K562 (cell line): Measurements from ENCODE around the gene HEATR9. TPM values are rescaled to one million over a fixed set of nuclear protein-coding genes. Genes with fewer than 3 reads are reported as not detected.

ENCODE experiments used
- BACH1 ChIP-seq: fragments of 200-800 bp; sonication (Bioruptor generic); IDR thresholded peaks from 2 replicates; pipeline ENCODE4 v1.6.1; 2016; ENCODE audit warnings: missing genetic modification characterization, missing compliant biosample characterization
- CCAR2 ChIP-seq: fragments of 200-400 bp; formaldehyde crosslinking; IDR thresholded peaks from 2 replicates; pipeline ENCODE4 v1.6.1; 2017; ENCODE audit warnings: mild to moderate bottlenecking, low read depth, low read length
- CTBP1 ChIP-seq: fragments of 450-650 bp; IDR thresholded peaks from 2 replicates; pipeline ENCODE4 v1.6.1; 2016; ENCODE audit warnings: borderline replicate concordance
- ESRRA ChIP-seq: fragments of 450-650 bp; IDR thresholded peaks from 2 replicates; pipeline ENCODE4 v1.6.1; 2014; ENCODE audit warnings: low read depth, mild to moderate bottlenecking, moderate library complexity, borderline replicate concordance
- ESRRB ChIP-seq: fragments of 250-450 bp; sonication (Bioruptor Pico); IDR thresholded peaks from 2 replicates; pipeline ENCODE4 v1.5.0; 2020; ENCODE audit warnings: mild to moderate bottlenecking, moderate library complexity, borderline replicate concordance
- FUS ChIP-seq: fragments of 200-400 bp; formaldehyde crosslinking; optimal IDR thresholded peaks from 2 replicates; pipeline ENCODE3; 2017; ENCODE audit warnings: low read depth, low read length
- HNRNPL ChIP-seq: fragments of 200-400 bp; formaldehyde crosslinking; IDR thresholded peaks from 2 replicates; pipeline ENCODE4 v1.6.1; 2017; ENCODE audit warnings: low read depth, mild to moderate bottlenecking, low read length
- HNRNPUL1 ChIP-seq: fragments of 200-400 bp; formaldehyde crosslinking; IDR thresholded peaks from 2 replicates; pipeline ENCODE4 v1.6.1; 2017; ENCODE audit warnings: low read length
- IFI16 ChIP-seq: fragments of 250-450 bp; sonication (Bioruptor Pico); IDR thresholded peaks from 2 replicates; pipeline ENCODE4 v2.1.2; 2022; ENCODE audit warnings: mild to moderate bottlenecking, inconsistent platforms
- MCM5 ChIP-seq: fragments of 450-650 bp; IDR thresholded peaks from 2 replicates; pipeline ENCODE4 v1.6.1; 2016; ENCODE audit warnings: low read depth
- NR2C2 ChIP-seq, 2 experiments: fragments of 200-800 bp in 1 of 2; sonication (Bioruptor generic) in 1 of 2; sonication (generic) in 1 of 2; formaldehyde crosslinking in 1 of 2; IDR thresholded peaks; 2 replicates each; pipeline versions ENCODE4 v1.6.1 to v1.8.0; 2016 to 2022; ENCODE audit warnings: mild to moderate bottlenecking in 1 of 2, missing compliant biosample characterization in 1 of 2, missing genetic modification characterization in 1 of 2, missing genetic modification reagents in 1 of 2
- SMARCB1 ChIP-seq: IDR thresholded peaks from 2 replicates; pipeline ENCODE4 v1.6.1; 2011; ENCODE audit warnings: improper control_type of control experiment, low read depth; ENCODE audit not compliant: insufficient read length
- SNRNP70 ChIP-seq: fragments of 200-400 bp; formaldehyde crosslinking; optimal IDR thresholded peaks from 2 replicates; pipeline ENCODE3; 2017; ENCODE audit warnings: low read depth, low read length
- ZEB2 ChIP-seq: fragments of 450-650 bp; IDR thresholded peaks from 2 replicates; pipeline ENCODE4 v1.6.1; 2016
- ZNF3 ChIP-seq: fragments of 250-450 bp; sonication (Bioruptor Pico); IDR thresholded peaks from 2 replicates; pipeline ENCODE4 v1.5.0; 2021; ENCODE audit warnings: mild to moderate bottlenecking, moderate library complexity
- polyA plus RNA-seq, 8 experiments: library from polyadenylated mRNA; depleted of rRNA in 4 of 8; stranded (reverse) in 5 of 8; unstranded in 3 of 8; fragments of >200 nt; fragmentation: Nextera tagmentation in 2 of 8; fragmentation: Illumina TruSeq in 1 of 8; extraction: Ambion mirVana in 2 of 8; extraction: Trizol in 1 of 8; gene quantifications; 2 replicates each; pipeline versions ENCODE4 v1.2.1 to v1.2.3, GENCODE V29; 2011 to 2014; ENCODE audit warnings: inconsistent platforms in 1 of 8, missing spikeins in 1 of 8
- total RNA-seq, 7 experiments: library from RNA; depleted of rRNA in 6 of 7; stranded (reverse); fragments of >200 nt in 6 of 7; fragmentation: Illumina TruSeq in 2 of 7; extraction: Trizol in 2 of 7; gene quantifications; 2 replicates each; pipeline versions ENCODE4 v1.2.1 to v1.2.3, GENCODE V29; 2011 to 2021; ENCODE audit warnings: low replicate concordance in 1 of 7
- TF ChIP-seq, protein P1 (sequence below): fragments of 250-450 bp; sonication (Bioruptor Pico); IDR thresholded peaks from 2 replicates; pipeline ENCODE4 v1.9.0; 2021; ENCODE audit warnings: mild to moderate bottlenecking
- TF ChIP-seq, protein P2 (sequence below): sonication (generic); formaldehyde crosslinking; IDR thresholded peaks from 2 replicates; pipeline ENCODE4 v1.8.0; 2022; ENCODE audit warnings: mild to moderate bottlenecking, missing genetic modification reagents, borderline replicate concordance
- TF ChIP-seq, protein P3 (sequence below): sonication (generic); formaldehyde crosslinking; IDR thresholded peaks from 2 replicates; pipeline ENCODE4 v1.9.0; 2022; ENCODE audit warnings: mild to moderate bottlenecking, missing genetic modification reagents
- TF ChIP-seq, protein P4 (sequence below): fragments of 250-450 bp; sonication (Bioruptor Pico); IDR thresholded peaks from 2 replicates; pipeline ENCODE4 v1.5.0; 2021
- TF ChIP-seq, protein P5 (sequence below): sonication (generic); formaldehyde crosslinking; IDR thresholded peaks from 2 replicates; pipeline ENCODE4 v1.8.0; 2022; ENCODE audit warnings: mild to moderate bottlenecking, missing genetic modification reagents
- TF ChIP-seq, protein P6 (sequence below): IDR thresholded peaks from 2 replicates; pipeline ENCODE4 v1.6.1; 2011; ENCODE audit warnings: borderline replicate concordance, low read depth, mild to moderate bottlenecking, moderate library complexity, low read length; ENCODE audit not compliant: insufficient read depth, poor library complexity, severe bottlenecking

The HEATR9 gene
- total and polyA plus RNA-seq, 9 of the 15 experiments (the other 6 are each of a cell fraction or from before 2014, with no cell fraction given) = not detected

DNA sequence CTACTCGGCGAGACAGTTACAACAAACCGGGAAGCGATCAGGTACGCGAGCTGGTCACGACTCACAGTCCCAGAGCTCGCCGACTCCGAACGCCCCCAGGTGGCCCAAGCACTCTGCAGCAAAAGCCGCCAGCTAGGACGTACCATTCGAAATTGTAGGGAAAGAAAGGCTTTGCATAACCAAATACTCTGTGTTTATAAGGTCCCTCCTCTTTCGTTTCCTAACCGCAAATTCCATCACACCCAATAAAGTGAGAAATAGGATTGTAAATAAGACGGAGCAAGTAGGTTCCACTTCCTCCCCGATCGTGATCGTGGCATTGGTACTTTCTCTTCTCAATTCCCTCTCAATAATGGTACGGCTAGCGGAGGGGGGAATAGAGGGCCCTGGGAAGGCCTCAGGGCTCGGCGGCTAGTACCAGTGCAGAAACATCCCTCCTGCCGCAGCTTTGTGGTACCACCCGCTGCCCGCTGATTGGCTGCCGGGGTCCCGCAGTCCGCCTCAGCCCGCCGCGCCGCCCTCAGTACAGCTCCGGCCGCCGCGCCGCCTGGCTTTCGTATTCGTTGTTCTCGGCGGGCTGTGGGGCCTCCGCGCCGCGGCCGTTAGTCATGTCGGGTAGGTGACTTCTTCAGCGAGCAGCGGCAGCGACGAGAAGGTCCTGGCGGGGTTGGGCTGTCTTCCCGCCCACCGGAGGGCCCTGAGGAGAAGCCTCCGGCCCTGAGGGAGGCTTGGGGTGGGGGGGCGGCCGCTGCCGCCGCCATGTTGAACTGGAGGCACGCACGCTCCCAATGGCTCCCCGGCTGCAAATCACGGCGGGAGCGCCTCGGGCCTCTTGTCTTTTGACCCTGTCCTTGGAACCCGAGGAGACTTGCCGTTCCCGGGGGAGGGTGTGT, 59.5 kb downstream of the HEATR9 start, which contains the start of gene TAF15 (continued):
- TF ChIP-seq HNRNPUL1 = no peak
- peak; percentile 83 for TF ChIP-seq HNRNPL
- no peak for TF ChIP-seq BACH1
- TF ChIP-seq, protein P1, sequence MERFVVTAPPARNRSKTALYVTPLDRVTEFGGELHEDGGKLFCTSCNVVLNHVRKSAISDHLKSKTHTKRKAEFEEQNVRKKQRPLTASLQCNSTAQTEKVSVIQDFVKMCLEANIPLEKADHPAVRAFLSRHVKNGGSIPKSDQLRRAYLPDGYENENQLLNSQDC = peak; percentile 67; the same call in 1 of the 2 replicates
- peak; percentile 81 for TF ChIP-seq CTBP1
- TF ChIP-seq, protein P2, sequence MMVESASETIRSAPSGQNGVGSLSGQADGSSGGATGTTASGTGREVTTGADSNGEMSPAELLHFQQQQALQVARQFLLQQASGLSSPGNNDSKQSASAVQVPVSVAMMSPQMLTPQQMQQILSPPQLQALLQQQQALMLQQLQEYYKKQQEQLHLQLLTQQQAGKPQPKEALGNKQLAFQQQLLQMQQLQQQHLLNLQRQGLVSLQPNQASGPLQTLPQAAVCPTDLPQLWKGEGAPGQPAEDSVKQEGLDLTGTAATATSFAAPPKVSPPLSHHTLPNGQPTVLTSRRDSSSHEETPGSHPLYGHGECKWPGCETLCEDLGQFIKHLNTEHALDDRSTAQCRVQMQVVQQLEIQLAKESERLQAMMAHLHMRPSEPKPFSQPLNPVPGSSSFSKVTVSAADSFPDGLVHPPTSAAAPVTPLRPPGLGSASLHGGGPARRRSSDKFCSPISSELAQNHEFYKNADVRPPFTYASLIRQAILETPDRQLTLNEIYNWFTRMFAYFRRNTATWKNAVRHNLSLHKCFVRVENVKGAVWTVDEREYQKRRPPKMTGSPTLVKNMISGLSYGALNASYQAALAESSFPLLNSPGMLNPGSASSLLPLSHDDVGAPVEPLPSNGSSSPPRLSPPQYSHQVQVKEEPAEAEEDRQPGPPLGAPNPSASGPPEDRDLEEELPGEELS (CRISPR knock-in tag) = no peak
- TF ChIP-seq ZNF3 (CRISPR knock-in tag) = no peak
- no peak for TF ChIP-seq IFI16 (CRISPR knock-in tag)
- no peak for TF ChIP-seq SMARCB1
- TF ChIP-seq SNRNP70 = no peak
- TF ChIP-seq, protein P3, sequence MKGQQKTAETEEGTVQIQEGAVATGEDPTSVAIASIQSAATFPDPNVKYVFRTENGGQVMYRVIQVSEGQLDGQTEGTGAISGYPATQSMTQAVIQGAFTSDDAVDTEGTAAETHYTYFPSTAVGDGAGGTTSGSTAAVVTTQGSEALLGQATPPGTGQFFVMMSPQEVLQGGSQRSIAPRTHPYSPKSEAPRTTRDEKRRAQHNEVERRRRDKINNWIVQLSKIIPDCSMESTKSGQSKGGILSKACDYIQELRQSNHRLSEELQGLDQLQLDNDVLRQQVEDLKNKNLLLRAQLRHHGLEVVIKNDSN (CRISPR knock-in tag) = no peak
- no peak for TF ChIP-seq CCAR2
- peak; percentile 49 for TF ChIP-seq FUS
- TF ChIP-seq, protein P4, sequence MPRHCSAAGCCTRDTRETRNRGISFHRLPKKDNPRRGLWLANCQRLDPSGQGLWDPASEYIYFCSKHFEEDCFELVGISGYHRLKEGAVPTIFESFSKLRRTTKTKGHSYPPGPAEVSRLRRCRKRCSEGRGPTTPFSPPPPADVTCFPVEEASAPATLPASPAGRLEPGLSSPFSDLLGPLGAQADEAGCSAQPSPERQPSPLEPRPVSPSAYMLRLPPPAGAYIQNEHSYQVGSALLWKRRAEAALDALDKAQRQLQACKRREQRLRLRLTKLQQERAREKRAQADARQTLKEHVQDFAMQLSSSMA = no peak; the same call in 1 of the 2 replicates
- no peak for TF ChIP-seq ESRRB (CRISPR knock-in tag)
- TF ChIP-seq ZEB2 = no peak
- TF ChIP-seq MCM5 = no peak
- TF ChIP-seq NR2C2 (CRISPR knock-in tag; IDR thresholded peaks at IDR 0.05) = no peak
- no peak for TF ChIP-seq NR2C2 (tag; IDR thresholded peaks at IDR 0.05)
- TF ChIP-seq, protein P5, sequence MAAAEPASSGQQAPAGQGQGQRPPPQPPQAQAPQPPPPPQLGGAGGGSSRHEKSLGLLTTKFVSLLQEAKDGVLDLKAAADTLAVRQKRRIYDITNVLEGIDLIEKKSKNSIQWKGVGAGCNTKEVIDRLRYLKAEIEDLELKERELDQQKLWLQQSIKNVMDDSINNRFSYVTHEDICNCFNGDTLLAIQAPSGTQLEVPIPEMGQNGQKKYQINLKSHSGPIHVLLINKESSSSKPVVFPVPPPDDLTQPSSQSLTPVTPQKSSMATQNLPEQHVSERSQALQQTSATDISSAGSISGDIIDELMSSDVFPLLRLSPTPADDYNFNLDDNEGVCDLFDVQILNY (CRISPR knock-in tag) = no peak
- TF ChIP-seq, protein P6, sequence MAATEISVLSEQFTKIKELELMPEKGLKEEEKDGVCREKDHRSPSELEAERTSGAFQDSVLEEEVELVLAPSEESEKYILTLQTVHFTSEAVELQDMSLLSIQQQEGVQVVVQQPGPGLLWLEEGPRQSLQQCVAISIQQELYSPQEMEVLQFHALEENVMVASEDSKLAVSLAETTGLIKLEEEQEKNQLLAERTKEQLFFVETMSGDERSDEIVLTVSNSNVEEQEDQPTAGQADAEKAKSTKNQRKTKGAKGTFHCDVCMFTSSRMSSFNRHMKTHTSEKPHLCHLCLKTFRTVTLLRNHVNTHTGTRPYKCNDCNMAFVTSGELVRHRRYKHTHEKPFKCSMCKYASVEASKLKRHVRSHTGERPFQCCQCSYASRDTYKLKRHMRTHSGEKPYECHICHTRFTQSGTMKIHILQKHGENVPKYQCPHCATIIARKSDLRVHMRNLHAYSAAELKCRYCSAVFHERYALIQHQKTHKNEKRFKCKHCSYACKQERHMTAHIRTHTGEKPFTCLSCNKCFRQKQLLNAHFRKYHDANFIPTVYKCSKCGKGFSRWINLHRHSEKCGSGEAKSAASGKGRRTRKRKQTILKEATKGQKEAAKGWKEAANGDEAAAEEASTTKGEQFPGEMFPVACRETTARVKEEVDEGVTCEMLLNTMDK = peak; percentile 81
- peak; percentile 56; the same call in 1 of the 2 replicates for TF ChIP-seq ESRRA
